Spleen (tissue), 11 donors: ENCODE results near the gene SMAD6. TPM values are rescaled to one million over a fixed set of nuclear protein-coding genes. Genes with fewer than 3 reads are reported as not detected.

Source experiments
- DNase-seq: peaks from one replicate; pipeline ENCODE4 v3.0.0-alpha.2; 2020
- H3K27ac ChIP-seq, 8 donors: fragments of 200-600 bp; sonication (generic) in 7 of 8; 1 replicate in 4 of 8; 2 replicates in 4 of 8; pipeline versions ENCODE4 v1.5.0 to v1.8.0; 2016 to 2021; ENCODE audit warnings: inconsistent platforms in 4 of 8, mild to moderate bottlenecking in 4 of 8, moderate library complexity in 1 of 8
- H3K27me3 ChIP-seq, 7 donors: fragments of 200-600 bp; sonication (generic) in 6 of 7; replicated peaks in 1 of 7; 1 replicate in 4 of 7; 2 replicates in 3 of 7; pipeline versions ENCODE4 v1.5.0 to v1.8.0; 2016 to 2021; ENCODE audit warnings: inconsistent platforms in 3 of 7, mild to moderate bottlenecking in 1 of 7
- H3K36me3 ChIP-seq, 6 donors: fragments of 200-600 bp; sonication (generic) in 5 of 6; 1 replicate in 4 of 6; 2 replicates in 2 of 6; pipeline versions ENCODE4 v1.5.0 to v1.8.0; 2016 to 2021; ENCODE audit warnings: inconsistent platforms in 2 of 6
- H3K4me1 ChIP-seq, 6 donors: fragments of 200-600 bp; sonication (generic) in 5 of 6; 1 replicate in 3 of 6; 2 replicates in 3 of 6; pipeline versions ENCODE4 v1.5.0 to v1.8.0; 2016 to 2021; ENCODE audit warnings: inconsistent platforms in 3 of 6
- H3K4me3 ChIP-seq, 8 donors: fragments of 200-600 bp; sonication (generic) in 7 of 8; 1 replicate in 4 of 8; 2 replicates in 4 of 8; pipeline versions ENCODE4 v1.5.0 to v1.8.0; 2016 to 2021; ENCODE audit warnings: inconsistent platforms in 4 of 8, mild to moderate bottlenecking in 4 of 8, moderate library complexity in 2 of 8
- H3K9me3 ChIP-seq, 8 donors: fragments of 200-600 bp; sonication (generic) in 7 of 8; 1 replicate in 4 of 8; 2 replicates in 4 of 8; pipeline versions ENCODE4 v1.5.0 to v1.8.0; 2016 to 2021; ENCODE audit warnings: inconsistent platforms in 4 of 8
- CTCF ChIP-seq, 11 experiments: fragments of 200-600 bp in 7 of 11; fragments of 450-650 bp in 4 of 11; sonication (generic) in 4 of 11; IDR thresholded peaks in 8 of 11; conservative IDR thresholded peaks in 3 of 11; 1 replicate in 7 of 11; 2 replicates in 4 of 11; pipeline versions ENCODE4 v1.4.0 to v1.8.0; 2016 to 2021; ENCODE audit warnings: antibody characterized with exemption in 11 of 11, inconsistent platforms in 4 of 11, mild to moderate bottlenecking in 1 of 11
- POLR2A ChIP-seq, 3 donors: fragments of 450-650 bp; IDR thresholded peaks; one replicate each; pipeline ENCODE4 v1.5.1; 2017; ENCODE audit warnings: antibody characterized with exemption in 3 of 3, mild to moderate bottlenecking in 1 of 3
- POLR2AphosphoS5 ChIP-seq, 3 donors: sonication (generic); formaldehyde crosslinking; IDR thresholded peaks; one replicate each; pipeline ENCODE4 v1.5.1; 2017; ENCODE audit warnings: antibody characterized with exemption in 3 of 3
- WGBS, 5 donors: extraction: QIAGEN DNeasy Blood & Tissue Kit in 3 of 5; methylation state at CpG; one replicate each; pipeline versions ENCODE4 v1.1.5 to v1.1.7; 2013 to 2018; 5-methylcytosine and 5-hydroxymethylcytosine counted together
- intact Hi-C: fragments of 100-400 bp; cut with DNase I; formaldehyde crosslinking; loops from one replicate; pipeline ENCODE4 v1.15.0; 2023; ENCODE audit warnings: low total_unique reads
- polyA plus RNA-seq, 3 donors: library from polyadenylated mRNA; stranded (reverse); fragments of 200-250 nt; gene quantifications; one replicate each; pipeline ENCODE4 v1.2.1, GENCODE V29; 2013
- total RNA-seq, 7 donors: library from RNA; depleted of rRNA in 3 of 7; stranded (reverse); fragments of >200 nt in 3 of 7; fragmentation: NEBNext Ultra II Directional in 4 of 7; extraction: Animal tissue kit (Norgen Biotek cat#: 25700) in 4 of 7; gene quantifications; one replicate each; pipeline versions ENCODE4 v1.1.0 to v1.2.1, GENCODE V29; 2016 to 2021
- donor health status: healthy with polysubstance abuse.
- donor health status: DM: no; HTN: no; CAD: no; lungs with moderate emphysema.
- donor health status: DM: no; HTN: no; CAD: no.
- donor health status: Bipolar disorder and iron deficiency.
- donor health status: healthy.
- donor health status: DM: no; HTN: no; CAD: no.
- donor health status: DM: yes; HTN: yes; CAD: no.

Gene SMAD6
- total and polyA plus RNA-seq, 10 donors: 0.72 to 14.0 (median 4.8) TPM

- H3K36me3 ChIP-seq: no peaks in the 10 kb centered on the region
- no peak for TF ChIP-seq POLR2AphosphoS5 (IDR thresholded peaks at IDR 0.05)
- no peak for TF ChIP-seq POLR2A (IDR thresholded peaks at IDR 0.05)
- no peak for TF ChIP-seq CTCF (IDR thresholded peaks at IDR 0.05 in 8 of 11, conservative IDR thresholded peaks at IDR 0.05 in 3 of 11)
- WGBS, 5 donors: 12 to 63% (median 55%) methylated on average over 4 to 12 of the region's 12 CpGs
- peaks cover 0 to 45% (median 22%) of the 10 kb centered on the region in 6 donors for H3K4me1 ChIP-seq
- no peaks in the 10 kb centered on the region for H3K9me3 ChIP-seq
- H3K4me3 ChIP-seq: peak overlapping the region in 3 of 8 donors; percentile 9 to 17 (median 13)
- H3K27ac ChIP-seq: peak overlapping the region in 7 of 8 donors; percentile 20 to 62 (median 58)
- peaks cover 0 to 29% (median 7%) of the 10 kb centered on the region in 7 donors for H3K27me3 ChIP-seq
- intact Hi-C loops: no loop called here
- DNase-seq: no peak
These were observed 47.7 kb upstream of the SMAD6 start for GRCh38 chr15:66654361-66654738.

- DNase-seq: no peak
- H3K4me3 ChIP-seq: peak overlapping the region in 5 of 8 donors; percentile 9 to 37 (median 17)
- peak overlapping the region in 7 of 8 donors; percentile 20 to 62 (median 58) for H3K27ac ChIP-seq
- TF ChIP-seq CTCF (IDR thresholded peaks at IDR 0.05 in 8 of 11, conservative IDR thresholded peaks at IDR 0.05 in 3 of 11) (no peak), POLR2AphosphoS5 (IDR thresholded peaks at IDR 0.05) (peak in 1 of 3 donors; percentile 26)
- peaks cover 0 to 29% (median 7%) of the 10 kb centered on the region in 7 donors for H3K27me3 ChIP-seq
- no peaks in the 10 kb centered on the region for H3K9me3 ChIP-seq
- intact Hi-C loops: no loop called here
- WGBS, 5 donors: 19 to 48% (median 30%) methylated on average over 13 to 45 of the region's 45 CpGs
- H3K4me1 ChIP-seq: peaks cover 0 to 45% (median 22%) of the 10 kb centered on the region in 6 donors
- no peaks in the 10 kb centered on the region for H3K36me3 ChIP-seq
These were observed 47.2 kb upstream of the SMAD6 start for GRCh38 chr15:66654739-66655375.

GRCh38 chr15:66655511-66655910 lies 46.5 kb upstream of the SMAD6 start:
- H3K27ac ChIP-seq: peak overlapping the region in 3 of 8 donors; percentile 58 to 62 (median 60)
- intact Hi-C loops: no loop called here
- no peaks in the 10 kb centered on the region for H3K9me3 ChIP-seq
- H3K27me3 ChIP-seq: peaks cover 0 to 29% (median 7%) of the 10 kb centered on the region in 7 donors
- no peaks in the 10 kb centered on the region for H3K36me3 ChIP-seq
- TF ChIP-seq POLR2AphosphoS5 (IDR thresholded peaks at IDR 0.05) (no peak), CTCF (IDR thresholded peaks at IDR 0.05 in 8 of 11, conservative IDR thresholded peaks at IDR 0.05 in 3 of 11) (no peak)
- whole genome bisulfite sequencing, 5 donors: 75 to 92% (median 84%) methylated on average over 14 of the region's 14 CpGs
- H3K4me3 ChIP-seq: no peak overlapping the region
- DNase-seq: no peak
- peaks cover 0 to 40% (median 18%) of the 10 kb centered on the region in 6 donors for H3K4me1 ChIP-seq

- H3K27ac ChIP-seq: peak overlapping the region in 1 of 8 donors; percentile 60
- H3K4me3 ChIP-seq: no peak overlapping the region
- H3K9me3 ChIP-seq: no peaks in the 10 kb centered on the region
- H3K27me3 ChIP-seq: peaks cover 0 to 29% (median 7%) of the 10 kb centered on the region in 7 donors
- intact Hi-C loops: no loop called here
- TF ChIP-seq CTCF (IDR thresholded peaks at IDR 0.05 in 8 of 11, conservative IDR thresholded peaks at IDR 0.05 in 3 of 11): no peak
- TF ChIP-seq POLR2A (IDR thresholded peaks at IDR 0.05): no peak
- TF ChIP-seq POLR2AphosphoS5 (IDR thresholded peaks at IDR 0.05): no peak
- 91 to 98% (median 93%) methylated on average over 2 of the region's 2 CpGs for WGBS, 5 donors
- H3K4me1 ChIP-seq: peaks cover 0 to 38% (median 17%) of the 10 kb centered on the region in 6 donors
- H3K36me3 ChIP-seq: no peaks in the 10 kb centered on the region
- DNase-seq: no peak
These were observed 46.0 kb upstream of the SMAD6 start for GRCh38 chr15:66655997-66656396.
